GM23338 (cell line): ENCODE data around the gene BICRAL. TPM values are rescaled to one million over a fixed set of nuclear protein-coding genes. Genes with fewer than 3 reads are reported as not detected.

Source experiments
- ATAC-seq: fragments of 200-7000 bp; cut with Tn5 transposase; 3 replicates; pipeline ENCODE4 v1.9.1; 2020
- DNase-seq: peaks from one replicate; pipeline ENCODE4 v3.0.0-alpha.2; 2015; ENCODE audit warnings: low spot score
- H2AFZ ChIP-seq: fragments of 200-600 bp; sonication (generic); 2 replicates; pipeline ENCODE4 v1.8.0; 2016; ENCODE audit warnings: antibody characterized with exemption, mild to moderate bottlenecking, moderate library complexity
- H3F3A ChIP-seq: fragments of 200-600 bp; sonication (generic); replicated peaks from 2 replicates; pipeline ENCODE4 v1.8.0; 2017; ENCODE audit warnings: antibody characterized with exemption, mixed run types, low read depth
- H3K27ac ChIP-seq: fragments of 200-600 bp; sonication (generic); 2 replicates; pipeline ENCODE4 v1.6.1; 2016; ENCODE audit warnings: low read depth
- H3K27me3 ChIP-seq: fragments of 200-600 bp; sonication (generic); 2 replicates; pipeline ENCODE4 v1.8.0; 2016; ENCODE audit warnings: mild to moderate bottlenecking, mixed run types, moderate library complexity; ENCODE audit not compliant: insufficient read depth
- H3K36me3 ChIP-seq: fragments of 200-600 bp; sonication (generic); 2 replicates; pipeline ENCODE4 v1.8.0; 2016; ENCODE audit warnings: mild to moderate bottlenecking; ENCODE audit not compliant: insufficient read depth
- H3K4me1 ChIP-seq: fragments of 200-600 bp; sonication (generic); 2 replicates; pipeline ENCODE4 v1.8.0; 2016; ENCODE audit warnings: mild to moderate bottlenecking, moderate library complexity; ENCODE audit not compliant: insufficient read depth
- H3K4me2 ChIP-seq: fragments of 200-600 bp; sonication (generic); 2 replicates; pipeline ENCODE4 v1.7.1; 2017; ENCODE audit warnings: mixed run types
- H3K4me3 ChIP-seq: fragments of 200-600 bp; sonication (generic); 2 replicates; pipeline ENCODE4 v1.6.1; 2016; ENCODE audit warnings: mixed run types
- H3K79me2 ChIP-seq: fragments of 200-600 bp; sonication (generic); replicated peaks from 2 replicates; pipeline ENCODE4 v1.8.0; 2017; ENCODE audit warnings: mild to moderate bottlenecking; ENCODE audit not compliant: insufficient read depth
- H3K9me2 ChIP-seq: fragments of 200-600 bp; sonication (generic); 2 replicates; pipeline ENCODE4 v1.8.0; 2017; ENCODE audit not compliant: insufficient read depth
- H4K20me1 ChIP-seq: fragments of 200-600 bp; sonication (generic); replicated peaks from 2 replicates; pipeline ENCODE4 v1.8.0; 2017; ENCODE audit warnings: mild to moderate bottlenecking; ENCODE audit not compliant: insufficient read depth
- H3K27ac Mint-ChIP-seq: 2 replicates; pipeline ENCODE4 v1.8.0; 2020; ENCODE audit warnings: inconsistent platforms, mild to moderate bottlenecking, moderate library complexity, mixed read lengths
- H3K27me3 Mint-ChIP-seq: 3 replicates; pipeline ENCODE4 v1.8.0; 2022; ENCODE audit warnings: low read depth, mild to moderate bottlenecking, moderate library complexity, mixed read lengths, inconsistent platforms; ENCODE audit not compliant: insufficient read depth, poor library complexity
- H3K36me3 Mint-ChIP-seq: 3 replicates; pipeline ENCODE4 v1.8.0; 2021; ENCODE audit warnings: low read depth, mild to moderate bottlenecking, inconsistent platforms, moderate library complexity, mixed read lengths
- H3K4me1 Mint-ChIP-seq: 3 replicates; pipeline ENCODE4 v1.8.0; 2020; ENCODE audit warnings: mild to moderate bottlenecking, inconsistent platforms, mixed read lengths
- H3K4me3 Mint-ChIP-seq: 3 replicates; pipeline ENCODE4 v1.8.0; 2021; ENCODE audit warnings: moderate library complexity, mild to moderate bottlenecking, inconsistent platforms, mixed read lengths
- H3K9me3 Mint-ChIP-seq: 3 replicates; pipeline ENCODE4 v1.8.0; 2020; ENCODE audit warnings: moderate library complexity, mild to moderate bottlenecking, inconsistent platforms, mixed read lengths
- CREB1 ChIP-seq: fragments of 250-450 bp; sonication (Bioruptor Pico); IDR thresholded peaks from 2 replicates; pipeline ENCODE4 v1.5.0; 2020; ENCODE audit warnings: low read depth, mild to moderate bottlenecking, moderate library complexity
- CTCF ChIP-seq, 2 experiments: fragments of 200-600 bp in 1 of 2; sonication (generic) in 1 of 2; conservative IDR thresholded peaks; 2 replicates each; pipeline versions ENCODE4 v1.5.1 to v1.6.1; 2016 to 2017; ENCODE audit warnings: antibody characterized with exemption in 2 of 2, low read depth in 2 of 2, mild to moderate bottlenecking in 2 of 2, moderate library complexity in 1 of 2
- ETS1 ChIP-seq: IDR thresholded peaks from 2 replicates; pipeline ENCODE4 v1.6.1; 2016; ENCODE audit warnings: antibody characterized with exemption
- EZH2 ChIP-seq: fragments of 200-600 bp; sonication (generic); IDR thresholded peaks from one replicate; pipeline ENCODE4 v1.8.0; 2017; ENCODE audit warnings: antibody characterized with exemption, mild to moderate bottlenecking, low read depth; ENCODE audit not compliant: unreplicated experiment
- EZH2phosphoT487 ChIP-seq: fragments of 200-600 bp; sonication (generic); IDR thresholded peaks from one replicate; pipeline ENCODE4 v1.8.1; 2018; ENCODE audit warnings: antibody characterized with exemption; ENCODE audit not compliant: unreplicated experiment
- JUNB ChIP-seq: IDR thresholded peaks from one replicate; pipeline ENCODE4 v1.6.1; 2016; ENCODE audit warnings: antibody characterized with exemption; ENCODE audit not compliant: unreplicated experiment
- NANOG ChIP-seq: IDR thresholded peaks from 2 replicates; pipeline ENCODE4 v1.6.1; 2016; ENCODE audit warnings: antibody characterized with exemption, borderline replicate concordance
- POLR2AphosphoS5 ChIP-seq: IDR thresholded peaks from 2 replicates; pipeline ENCODE4 v1.6.1; 2016; ENCODE audit warnings: antibody characterized with exemption, low read depth
- STAT1 ChIP-seq: IDR thresholded peaks from one replicate; pipeline ENCODE4 v1.6.1; 2016; ENCODE audit warnings: antibody characterized with exemption; ENCODE audit not compliant: unreplicated experiment
- ZNF114 ChIP-seq: fragments of 250-450 bp; sonication (Bioruptor Pico); IDR thresholded peaks from 2 replicates; pipeline ENCODE4 v1.5.0; 2020; ENCODE audit warnings: mild to moderate bottlenecking, moderate library complexity
- ZNF331 ChIP-seq: fragments of 250-450 bp; sonication (Bioruptor Pico); IDR thresholded peaks from 2 replicates; pipeline ENCODE4 v1.5.0; 2020; ENCODE audit warnings: low read depth, mild to moderate bottlenecking, moderate library complexity
- ZNF462 ChIP-seq: fragments of 250-450 bp; sonication (Bioruptor Pico); IDR thresholded peaks from 2 replicates; pipeline ENCODE4 v1.5.0; 2020; ENCODE audit warnings: mild to moderate bottlenecking, moderate library complexity
- polyA plus RNA-seq: library from polyadenylated mRNA; unstranded; fragments of >200 nt; fragmentation: Nextera tagmentation; extraction: Ambion mirVana; gene quantifications from 2 replicates; pipeline ENCODE4 v1.2.1, GENCODE V29; 2016
- total RNA-seq: library from RNA; depleted of rRNA; stranded (reverse); fragments of >200 nt; shearing (Covaris generic); gene quantifications from 2 replicates; pipeline ENCODE4 v1.2.3, GENCODE V29; 2014

BICRAL gene
- total and polyA plus RNA-seq, 2 experiments from 2014 or later: 3.4 to 11.7 TPM

- Histone ChIP-seq H3K27me3 (no peaks in the 10 kb centered on the region), H3K27ac (no peak overlapping the region), H3K4me3 (no peak overlapping the region), H3K4me1 (no peaks in the 10 kb centered on the region), H3K4me2 (no peak overlapping the region), H3F3A (0 out of 2 replicates have a peak, but pooled peaks cover 3% of the 10 kb centered on the region), H3K79me2 (no peaks in the 10 kb centered on the region), H4K20me1 (no peaks in the 10 kb centered on the region), H2AFZ (no peak overlapping the region), H3K9me2 (no peaks in the 10 kb centered on the region), H3K36me3 (peaks cover 10% of the 10 kb centered on the region; the same call in 1 of the 2 replicates)
- TF ChIP-seq EZH2 (no peak), STAT1 (no peak), POLR2AphosphoS5 (no peak), CREB1 (no peak), NANOG (no peak), CTCF (conservative IDR thresholded peaks at IDR 0.05; ENCODE audit: low read depth in 2 of 2) (no peak), ZNF114 (CRISPR knock-in tag) (no peak), EZH2phosphoT487 (no peak), ZNF331 (CRISPR knock-in tag) (no peak), JUNB (no peak), ZNF462 (no peak), ETS1 (no peak)
- Mint-ChIP-seq H3K4me3 (no peak overlapping the region), H3K27me3 (peaks cover 4% of the 10 kb centered on the region), H3K4me1 (no peaks in the 10 kb centered on the region), H3K27ac (no peak overlapping the region), H3K9me3 (no peaks in the 10 kb centered on the region), H3K36me3 (peaks cover 50% of the 10 kb centered on the region)
- ATAC-seq (no peak), DNase-seq (no peak)
These were observed 78.6 kb downstream of the BICRAL start for GRCh38 chr6:42860481-42860880.
